ENCODE data around the gene GNRHR.

Gene GNRHR

GRCh38 chr4:67697860-67698687 lies 56.1 kb downstream of the GNRHR start:
- no peak for DNase-seq

- DNase-seq: no peak
Observed at GRCh38 chr4:67696061-67696460, 58.1 kb downstream of the GNRHR start.

GRCh38 chr4:67694662-67695061 lies 59.5 kb downstream of the GNRHR start:
- DNase-seq: no peak

GRCh38 chr4:67691328-67691727 lies 62.9 kb downstream of the GNRHR start:
- DNase-seq: no peak

Measured in hippocampal formation (tissue), 2 donors.